ENCODE measurements around the gene ATP6V0E2. TPM values are rescaled to one million over a fixed set of nuclear protein-coding genes. Genes with fewer than 3 reads are reported as not detected.

The ATP6V0E2 gene
- 19.8 and 45.7 TPM in 2 replicates for total RNA-seq

DNA sequence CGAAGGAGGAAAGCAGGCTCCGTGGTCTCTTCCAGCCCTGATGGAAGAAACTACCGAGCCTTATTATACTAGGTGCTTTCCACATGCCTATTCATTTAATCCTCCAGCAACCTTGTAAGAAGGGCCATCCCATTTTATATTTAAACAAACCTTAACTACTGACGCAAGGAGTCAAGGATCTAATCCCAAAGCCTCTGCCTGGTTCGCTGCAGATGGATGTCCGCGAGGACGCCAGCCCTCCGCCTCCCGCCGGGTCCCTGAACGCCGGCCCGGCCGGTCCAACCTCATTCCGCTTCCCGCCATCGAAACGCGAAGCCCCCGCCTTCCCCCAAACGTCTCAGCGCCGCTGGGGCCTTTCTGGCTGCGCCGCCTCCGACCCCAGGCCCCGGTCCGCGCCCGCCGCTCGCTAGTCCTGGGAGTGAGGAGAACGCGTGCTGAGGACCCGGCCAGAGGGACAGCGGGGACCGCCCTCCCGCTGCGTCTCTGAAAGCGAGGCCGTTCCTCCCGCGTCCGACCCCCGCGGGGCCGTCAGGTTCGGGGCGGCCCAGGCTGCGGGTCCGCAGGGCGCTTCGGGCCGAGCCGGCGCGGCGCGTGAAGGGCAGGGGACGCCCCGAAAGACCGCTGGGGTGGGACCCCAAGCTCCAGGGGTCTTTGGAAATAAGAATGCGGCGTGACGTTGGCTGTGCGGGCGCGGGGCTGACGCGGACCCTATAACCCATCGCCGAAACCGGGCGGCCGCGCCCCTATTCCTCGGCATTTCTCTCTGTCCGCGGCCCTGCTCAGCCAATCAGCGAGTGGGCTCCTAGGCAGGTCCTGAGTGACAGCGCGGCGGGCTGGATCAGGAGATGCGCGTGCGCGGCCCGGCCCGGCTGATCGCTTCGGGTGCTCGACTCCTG, at the start of gene ATP6V0E2:
Gene ATP6V0E2, plus strand, starts transcription at position 896 of the 896 bp plus-strand sequence. CDS start 97 bp downstream, outside the sequence.

DNA sequence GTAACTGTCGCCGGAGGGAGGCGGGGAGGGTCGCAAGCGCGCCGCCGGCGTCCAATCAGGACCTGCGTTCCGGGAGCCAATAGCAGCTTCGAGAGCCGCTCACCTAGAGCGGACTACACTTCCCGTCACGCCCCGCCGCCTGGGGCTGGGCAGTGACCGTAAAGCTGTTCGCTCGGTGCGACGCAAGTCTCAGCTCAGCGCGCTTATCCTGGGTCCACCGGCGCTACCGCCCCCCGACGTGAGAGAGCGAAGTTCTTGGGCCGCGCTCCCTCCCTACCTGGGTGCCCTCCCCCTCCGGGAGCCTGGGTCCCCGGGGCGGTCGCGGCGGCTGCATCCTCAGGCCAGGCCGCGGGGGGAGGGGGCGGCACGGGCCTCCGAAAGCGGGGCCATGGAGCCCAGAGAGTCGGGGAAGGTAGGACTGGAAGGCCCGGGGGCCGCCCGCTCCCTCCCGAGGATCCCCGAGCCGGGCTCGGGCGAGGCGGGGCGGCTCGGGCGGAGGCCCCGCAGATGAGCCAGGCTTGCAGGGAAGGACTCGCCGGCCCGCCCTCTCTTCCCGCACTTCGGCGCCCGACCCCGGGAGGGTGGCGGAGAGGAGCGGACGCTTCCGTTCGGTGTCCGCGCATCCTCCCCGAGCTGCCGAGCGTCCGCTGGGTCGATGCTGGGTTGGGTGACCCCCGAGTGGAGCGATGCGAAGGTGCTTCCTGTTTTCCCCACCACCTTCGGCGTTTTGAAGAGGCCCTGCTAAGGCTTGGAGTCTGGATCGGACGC, 35.4 kb upstream of the ATP6V0E2 start, which contains the start of gene ZNF862:
Gene ZNF862, plus strand, starts transcription at position 152 of the 768 bp plus-strand sequence. Its CDS starts 237 bp downstream, at position 389.

Small RNA genes within 50 kb of the gene (small RNA-seq; reads per million reads assigned to genes)
- not detected for gene AC093458.1

Other genes with a start within 250 kb of the ATP6V0E2 start
- 4.5 and 5.2 TPM in 2 replicates for gene ZNF467, start 100.4 kb upstream of the ATP6V0E2 start, total RNA-seq
- 8.5 and 9.0 TPM in 2 replicates for gene ZNF862, start 35.6 kb upstream of the ATP6V0E2 start, total RNA-seq